Measurements from ENCODE around the gene SUCLG2.

Gene SUCLG2

GRCh38 chr3:67433109-67433508 is 221.3 kb downstream of the SUCLG2 start:
- DNase-seq = no peak

- DNase-seq = no peak
Observed at GRCh38 chr3:67431887-67432286, 222.5 kb downstream of the SUCLG2 start.

- no peak for DNase-seq
Observed at GRCh38 chr3:67423722-67424121, 230.7 kb downstream of the SUCLG2 start.

GRCh38 chr3:67421912-67422311 is 232.5 kb downstream of the SUCLG2 start:
- no peak for DNase-seq

- no peak for DNase-seq
Observed at GRCh38 chr3:67419779-67420178, 234.6 kb downstream of the SUCLG2 start.

GRCh38 chr3:67419218-67419529 is 235.2 kb downstream of the SUCLG2 start:
- no peak for DNase-seq

- no peak for DNase-seq
Observed at GRCh38 chr3:67418426-67419217, 235.8 kb downstream of the SUCLG2 start.

- DNase-seq = no peak
Observed at GRCh38 chr3:67416703-67417102, 237.7 kb downstream of the SUCLG2 start.

GRCh38 chr3:67415511-67415910 is 238.9 kb downstream of the SUCLG2 start:
- DNase-seq = no peak

- no peak for DNase-seq
Observed at GRCh38 chr3:67414740-67415139, 239.7 kb downstream of the SUCLG2 start.

GRCh38 chr3:67405193-67405592 is 249.2 kb downstream of the SUCLG2 start:
- DNase-seq = no peak

- DNase-seq = no peak
Observed at GRCh38 chr3:67402873-67403272, 251.5 kb downstream of the SUCLG2 start.

GRCh38 chr3:67401921-67402320 is 252.5 kb downstream of the SUCLG2 start:
- no peak for DNase-seq

- DNase-seq = no peak
Observed at GRCh38 chr3:67400476-67400875, 253.9 kb downstream of the SUCLG2 start.

- no peak for DNase-seq
Observed at GRCh38 chr3:67389176-67389575, 265.2 kb downstream of the SUCLG2 start.

- no peak for DNase-seq
Observed at GRCh38 chr3:67388738-67389137, 265.7 kb downstream of the SUCLG2 start.

GRCh38 chr3:67386451-67386850 is 268.0 kb downstream of the SUCLG2 start:
- DNase-seq = no peak

- peak; percentile 27 for DNase-seq
Observed at GRCh38 chr3:67384760-67385397, 269.5 kb downstream of the SUCLG2 start.

GRCh38 chr3:67384016-67384415 is 270.4 kb downstream of the SUCLG2 start:
- no peak for DNase-seq

GRCh38 chr3:67383379-67383778 is 271.0 kb downstream of the SUCLG2 start:
- no peak for DNase-seq

GRCh38 chr3:67382536-67382935 is 271.9 kb downstream of the SUCLG2 start:
- DNase-seq = no peak

GRCh38 chr3:67381667-67382272 is 272.6 kb downstream of the SUCLG2 start:
- DNase-seq = no peak

GRCh38 chr3:67380118-67380517 is 274.3 kb downstream of the SUCLG2 start:
- no peak for DNase-seq

GRCh38 chr3:67377299-67377698 is 277.1 kb downstream of the SUCLG2 start:
- no peak for DNase-seq

Data from activated CD8-positive, alpha-beta memory T cell treated with anti-CD3 and anti-CD28 coated beads, Interleukin-2, amount 50 U/mL, for 4 hours (primary cell).